GM18517 (cell line): ENCODE data around the gene ST3GAL4.
"Not testable (repeated sequence)": the region's sequence is repeated elsewhere in the genome, so short reads cannot be mapped to it uniquely, and the experiment has no call there.

ENCODE experiments used
- ATAC-seq: cut with Tn5 transposase; IDR thresholded peaks from one replicate; pipeline ENCODE4 v1.9.1; 2021; ENCODE audit warnings: mild to moderate bottlenecking, moderate library complexity; ENCODE audit not compliant: unreplicated experiment

The ST3GAL4 gene

DNA sequence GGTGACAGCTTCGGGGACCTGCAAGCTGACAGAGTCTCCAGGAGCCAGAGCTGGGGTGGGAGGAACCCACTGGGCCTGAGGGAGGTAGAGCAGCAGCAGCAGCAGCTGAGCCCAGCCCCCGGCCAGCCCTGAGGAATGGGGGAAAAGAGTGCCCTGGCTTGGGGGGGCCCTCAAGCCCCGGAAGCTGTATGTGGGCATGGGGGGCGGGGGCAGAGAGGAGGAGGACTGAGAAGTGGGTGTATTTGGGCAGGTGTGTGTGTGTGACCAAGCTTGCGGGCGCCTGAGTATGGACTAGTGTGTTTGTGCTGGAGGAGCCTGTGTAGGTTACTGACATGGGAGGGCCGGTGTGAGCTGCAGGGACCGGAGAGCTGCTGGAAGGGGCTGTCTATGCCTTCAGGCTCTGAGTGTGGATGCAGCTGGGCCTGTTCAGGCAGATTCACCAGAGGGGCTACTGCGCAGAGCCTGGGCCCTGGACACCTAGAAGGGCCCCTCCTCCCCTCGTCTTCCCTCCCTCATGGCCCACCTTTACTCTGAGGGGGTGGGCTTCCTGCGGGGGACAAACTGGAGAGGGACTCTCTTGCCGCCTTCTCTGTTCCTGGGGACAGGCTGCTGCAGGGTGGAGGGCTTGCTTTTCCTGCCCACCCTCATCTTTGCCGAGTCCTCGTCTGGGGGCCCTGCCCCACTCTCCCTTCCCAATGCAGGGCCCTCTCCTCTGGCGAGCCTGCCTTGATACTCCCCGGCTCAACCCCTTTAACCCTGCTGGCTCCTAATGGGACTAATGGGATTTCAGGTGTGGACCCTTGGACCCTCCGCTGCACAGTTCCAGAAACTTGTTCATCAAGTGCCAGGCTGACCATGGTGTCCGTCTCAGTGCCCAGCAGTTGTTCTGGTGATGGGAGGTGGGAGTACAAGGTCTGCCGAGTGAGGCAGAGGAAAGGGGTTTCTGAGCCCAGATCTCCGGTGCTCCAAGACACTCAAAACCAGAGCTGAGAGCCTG, 28.2 kb downstream of the ST3GAL4 start:
- ATAC-seq, result no peak

DNA sequence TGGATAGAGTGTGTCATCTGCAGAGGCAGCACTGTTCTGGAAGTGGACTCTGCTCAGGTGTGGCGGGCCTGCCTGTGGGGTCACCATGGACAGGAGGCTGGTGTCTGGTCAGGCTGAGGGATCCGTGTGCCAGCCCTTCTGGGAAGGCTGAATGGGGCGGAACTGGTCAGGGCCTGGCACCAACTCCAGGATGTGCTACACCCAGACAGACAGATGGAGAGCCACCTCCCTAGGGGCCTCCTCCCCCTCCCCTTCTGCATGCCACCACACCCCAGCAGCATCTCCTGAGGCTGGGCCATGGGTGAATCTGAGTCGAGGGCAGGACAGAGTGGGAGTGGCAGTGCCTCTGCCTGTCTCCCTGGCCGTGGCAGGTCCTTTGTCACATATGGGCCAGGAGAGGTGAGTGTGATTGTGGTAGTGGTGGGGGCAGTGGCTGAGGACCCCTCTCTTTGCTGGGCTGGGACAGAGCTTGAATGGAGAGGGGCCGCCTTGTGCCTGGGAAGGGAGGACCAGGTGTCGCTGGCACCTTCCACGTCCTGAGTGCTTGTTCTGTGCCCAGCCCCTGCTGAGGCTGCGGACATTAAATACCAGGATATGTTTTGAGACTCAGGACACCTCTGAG, 29.1 kb downstream of the ST3GAL4 start:
- no peak for ATAC-seq

- ATAC-seq, result no peak
Measured at GRCh38 chr11:126385991-126386728, 30.7 kb downstream of the ST3GAL4 start.

DNA sequence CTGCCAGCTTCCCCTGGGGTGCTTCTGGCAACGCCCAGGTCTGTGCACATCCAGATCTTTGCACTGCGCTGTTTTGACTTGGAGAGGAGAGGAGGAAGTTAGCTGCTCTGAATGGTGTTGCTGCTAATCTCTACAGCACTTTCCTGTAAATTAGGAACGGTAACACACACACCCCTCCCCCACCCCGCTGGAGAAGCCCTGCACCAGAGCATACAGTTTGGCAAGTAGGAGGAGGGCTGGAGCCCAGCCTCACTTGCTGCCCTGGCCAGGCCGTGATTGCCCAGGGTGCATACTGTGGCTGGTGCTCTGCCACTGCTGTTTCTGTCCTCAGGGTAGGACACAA, 31.2 kb downstream of the ST3GAL4 start:
- not testable (repeated sequence) for ATAC-seq

- ATAC-seq, result no peak
Measured at GRCh38 chr11:126387857-126388256, 32.4 kb downstream of the ST3GAL4 start.

- no peak for ATAC-seq
Measured at GRCh38 chr11:126390272-126390867, 34.9 kb downstream of the ST3GAL4 start.

GRCh38 chr11:126391286-126391954, 35.9 kb downstream of the ST3GAL4 start:
- no peak for ATAC-seq

- no peak for ATAC-seq
Measured at GRCh38 chr11:126391970-126392632, 36.6 kb downstream of the ST3GAL4 start.

DNA sequence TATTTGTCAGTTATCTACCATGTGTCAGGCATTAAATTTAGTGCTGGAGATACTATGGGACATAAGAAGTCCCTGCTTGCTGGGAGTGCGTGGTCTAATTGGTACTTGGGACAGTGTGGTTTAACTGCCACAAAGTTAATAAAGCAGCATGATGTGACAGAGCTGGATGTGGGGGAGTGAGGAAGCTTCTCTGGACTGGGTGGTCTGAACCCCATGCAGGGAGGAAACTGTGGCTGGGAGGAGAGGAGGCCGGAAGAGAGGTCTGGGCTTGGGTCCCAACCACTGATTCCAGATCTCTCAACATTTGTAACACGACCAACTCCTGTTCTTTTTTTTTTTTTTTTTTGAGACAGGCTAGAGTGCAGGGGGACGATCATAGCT, 37.1 kb downstream of the ST3GAL4 start:
- ATAC-seq, result no peak

DNA sequence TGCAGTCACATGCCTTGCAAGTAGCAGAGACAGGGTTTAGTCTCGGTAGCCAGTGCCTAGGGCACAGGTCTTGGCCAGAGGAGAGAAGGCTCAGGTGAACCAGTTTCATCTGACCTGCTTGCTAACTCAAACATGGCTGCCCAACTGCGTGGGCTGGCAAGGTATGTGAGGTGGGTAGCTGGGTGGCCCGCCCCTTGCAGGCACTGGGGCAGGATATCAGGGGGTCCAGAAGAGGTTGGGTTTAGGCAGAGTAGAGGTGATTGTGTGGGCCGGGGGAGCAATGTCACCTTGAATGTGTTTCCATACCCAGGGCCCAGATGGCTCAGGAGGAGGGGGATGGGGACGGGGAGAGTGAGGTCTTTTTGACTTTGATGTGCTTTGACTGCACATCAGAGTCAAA, 37.7 kb downstream of the ST3GAL4 start:
- no peak for ATAC-seq

- no peak for ATAC-seq
Measured at GRCh38 chr11:126394036-126394435, 38.5 kb downstream of the ST3GAL4 start.

- not testable (repeated sequence) for ATAC-seq
Measured at GRCh38 chr11:126394634-126395072, 39.2 kb downstream of the ST3GAL4 start.

- ATAC-seq, result not testable (repeated sequence)
Measured at GRCh38 chr11:126395784-126396183, 40.3 kb downstream of the ST3GAL4 start.

DNA sequence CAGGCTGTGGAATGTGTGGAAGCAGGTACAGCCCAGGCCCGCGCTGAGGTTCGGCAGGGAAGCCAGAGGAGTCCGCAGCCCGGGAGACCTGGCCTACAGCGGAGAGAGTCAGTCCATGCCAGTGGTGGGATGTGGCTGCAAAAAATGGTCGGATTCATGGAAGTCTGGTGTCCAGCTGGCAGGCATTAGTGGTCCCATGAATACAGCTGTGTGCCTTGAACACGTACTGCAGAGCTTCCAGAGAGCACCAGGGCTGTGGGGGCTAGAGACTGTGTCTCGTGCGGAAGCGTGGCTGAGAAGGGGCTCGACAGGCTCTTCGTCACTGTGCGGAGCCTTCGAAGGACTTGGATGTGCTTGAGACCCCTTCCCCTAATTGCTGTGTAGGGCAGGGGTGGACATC, 40.8 kb downstream of the ST3GAL4 start:
- not testable (repeated sequence) for ATAC-seq

DNA sequence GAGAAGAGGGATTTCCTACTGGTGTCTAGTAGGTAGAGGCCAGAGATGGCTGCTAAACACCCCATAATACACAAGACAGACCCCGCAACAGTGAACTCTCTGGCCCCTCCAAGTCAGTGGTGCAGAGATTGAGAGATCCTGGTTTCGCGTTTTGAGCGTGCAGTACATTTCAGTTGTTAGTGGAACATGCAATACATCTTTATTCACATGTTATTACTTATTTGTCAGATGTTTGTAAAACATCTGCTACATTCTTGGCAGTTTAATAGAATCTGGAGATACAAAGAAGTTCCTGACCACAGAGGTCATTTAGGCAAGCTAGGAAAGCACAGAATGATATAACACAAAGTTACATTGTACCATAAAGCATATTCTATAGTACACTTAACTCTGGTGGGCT, 41.5 kb downstream of the ST3GAL4 start:
- ATAC-seq, result no peak

- no peak for ATAC-seq
Measured at GRCh38 chr11:126398296-126398695, 42.8 kb downstream of the ST3GAL4 start.

DNA sequence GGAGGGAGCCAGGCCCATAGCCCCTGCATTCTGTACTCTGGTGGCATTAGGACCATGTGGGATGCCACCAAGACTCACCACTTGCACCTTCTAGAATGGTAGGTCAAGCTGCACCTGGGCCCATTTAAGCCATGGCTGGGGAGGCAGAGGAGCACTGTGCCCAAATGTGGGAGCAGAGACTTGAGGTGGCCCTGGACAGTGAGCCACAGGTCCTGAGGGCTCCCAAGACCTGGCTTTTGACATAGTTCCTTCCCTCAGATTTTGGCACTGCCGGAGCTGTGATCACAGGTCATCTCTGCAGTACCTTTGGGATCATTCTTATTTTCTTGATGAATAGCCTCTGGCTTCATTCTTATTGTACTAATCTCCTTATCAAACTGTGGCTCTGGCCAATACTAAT, 43.2 kb downstream of the ST3GAL4 start:
- no peak for ATAC-seq

GRCh38 chr11:126400019-126400418, 44.5 kb downstream of the ST3GAL4 start:
- ATAC-seq, result no peak

DNA sequence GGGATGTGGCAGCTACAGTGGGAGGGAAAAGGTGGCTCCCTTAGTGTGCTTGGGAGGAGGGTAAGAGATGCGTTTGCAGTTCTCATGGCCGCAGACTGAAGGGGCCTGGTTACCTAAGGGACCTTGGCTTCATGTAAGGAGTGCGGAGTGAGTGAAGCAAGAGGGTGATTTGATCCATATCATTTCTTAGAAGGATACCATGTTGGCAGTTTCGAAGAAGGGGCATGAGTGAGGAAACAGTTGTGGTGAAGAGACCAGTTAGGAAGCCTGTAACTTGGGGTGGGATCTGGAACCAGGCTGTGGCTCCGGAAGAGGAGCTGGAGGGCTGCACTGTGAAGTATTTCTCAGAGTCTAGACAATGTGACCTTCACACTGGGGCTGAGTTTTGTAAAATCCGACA, 45.0 kb downstream of the ST3GAL4 start:
- ATAC-seq, result no peak

GRCh38 chr11:126403022-126403581, 47.6 kb downstream of the ST3GAL4 start:
- no peak for ATAC-seq
